ENCODE data around the gene RMDN3.

Gene RMDN3

GRCh38 chr15:40739854-40740253, 15.2 kb downstream of the RMDN3 start:
- DNase-seq = no peak
- no peak overlapping the region for H3K4me3 Mint-ChIP-seq
- no peaks in the 10 kb centered on the region for H3K9me3 Mint-ChIP-seq
- no peak for TF ChIP-seq CTCF (IDR thresholded peaks at IDR 0.05)
- peaks cover 32% of the 10 kb centered on the region for H3K4me1 Mint-ChIP-seq
- peak overlapping the region; percentile 98 for H3K27ac Mint-ChIP-seq
- H3K36me3 Mint-ChIP-seq (ENCODE audit: low read depth) = peaks cover 32% of the 10 kb centered on the region
- H3K27me3 Mint-ChIP-seq (ENCODE audit: low read depth, poor library complexity) = peaks cover 5% of the 10 kb centered on the region

GRCh38 chr15:40739047-40739446, 16.0 kb downstream of the RMDN3 start:
- peak overlapping the region; percentile 88 for H3K27ac Mint-ChIP-seq
- no peaks in the 10 kb centered on the region for H3K9me3 Mint-ChIP-seq
- peaks cover 5% of the 10 kb centered on the region for H3K27me3 Mint-ChIP-seq (ENCODE audit: low read depth, poor library complexity)
- no peak overlapping the region for H3K4me3 Mint-ChIP-seq
- TF ChIP-seq CTCF (IDR thresholded peaks at IDR 0.05) = no peak
- peaks cover 37% of the 10 kb centered on the region for H3K36me3 Mint-ChIP-seq (ENCODE audit: low read depth)
- H3K4me1 Mint-ChIP-seq = peaks cover 24% of the 10 kb centered on the region
- DNase-seq = no peak

- Mint-ChIP-seq H3K4me3 (peak overlapping the region; percentile 21), H3K36me3 (ENCODE audit: low read depth) (peaks cover 37% of the 10 kb centered on the region), H3K27me3 (ENCODE audit: low read depth, poor library complexity) (no peaks in the 10 kb centered on the region), H3K27ac (peak overlapping the region; percentile 98), H3K4me1 (peaks cover 21% of the 10 kb centered on the region), H3K9me3 (no peaks in the 10 kb centered on the region)
- no peak for DNase-seq
- no peak for TF ChIP-seq CTCF (IDR thresholded peaks at IDR 0.05)
These were observed 18.0 kb downstream of the RMDN3 start for GRCh38 chr15:40737048-40737447.

GRCh38 chr15:40736575-40736974, 18.5 kb downstream of the RMDN3 start:
- Mint-ChIP-seq H3K27ac (peak overlapping the region; percentile 98), H3K27me3 (ENCODE audit: low read depth, poor library complexity) (no peaks in the 10 kb centered on the region)

GRCh38 chr15:40731034-40731433, 24.0 kb downstream of the RMDN3 start:
- Mint-ChIP-seq H3K9me3 (no peaks in the 10 kb centered on the region), H3K4me1 (peaks cover 3% of the 10 kb centered on the region), H3K4me3 (no peak overlapping the region), H3K36me3 (ENCODE audit: low read depth) (peaks cover 61% of the 10 kb centered on the region), H3K27ac (peak overlapping the region; percentile 74), H3K27me3 (ENCODE audit: low read depth, poor library complexity) (no peaks in the 10 kb centered on the region)
- DNase-seq = no peak
- no peak for TF ChIP-seq CTCF (IDR thresholded peaks at IDR 0.05)

More at GRCh38 chr15:40736575-40736974, 18.5 kb downstream of the RMDN3 start:
- no peak for TF ChIP-seq CTCF (IDR thresholded peaks at IDR 0.05)
- no peak overlapping the region for H3K4me3 Mint-ChIP-seq
- peaks cover 21% of the 10 kb centered on the region for H3K4me1 Mint-ChIP-seq
- H3K9me3 Mint-ChIP-seq = no peaks in the 10 kb centered on the region
- no peak for DNase-seq
- H3K36me3 Mint-ChIP-seq (ENCODE audit: low read depth) = peaks cover 42% of the 10 kb centered on the region

- no peak for DNase-seq
- Mint-ChIP-seq H3K27ac (no peak overlapping the region), H3K36me3 (ENCODE audit: low read depth) (peaks cover 14% of the 10 kb centered on the region)
These were observed 31.1 kb downstream of the RMDN3 start for GRCh38 chr15:40723919-40724318.

More at GRCh38 chr15:40723919-40724318, 31.1 kb downstream of the RMDN3 start:
- no peaks in the 10 kb centered on the region for H3K4me1 Mint-ChIP-seq
- TF ChIP-seq CTCF (IDR thresholded peaks at IDR 0.05) = no peak
- no peak overlapping the region for H3K4me3 Mint-ChIP-seq
- no peaks in the 10 kb centered on the region for H3K9me3 Mint-ChIP-seq
- H3K27me3 Mint-ChIP-seq (ENCODE audit: low read depth, poor library complexity) = no peaks in the 10 kb centered on the region
